Neural cell (in vitro differentiated cells): Measurements from ENCODE around the gene DDX25.
"Not testable (repeated sequence)": the region's sequence is repeated elsewhere in the genome, so short reads cannot be mapped to it uniquely, and the experiment has no call there.

Experiments used
- CTCF ChIP-seq: fragments of 450-650 bp; IDR thresholded peaks from 2 replicates; pipeline ENCODE4 v1.5.1; 2014; ENCODE audit warnings: antibody characterized with exemption, mild to moderate bottlenecking, moderate library complexity; ENCODE audit not compliant: poor library complexity, severe bottlenecking
- EP300 ChIP-seq: fragments of 450-650 bp; conservative IDR thresholded peaks from 2 replicates; pipeline ENCODE4 v1.6.1; 2014; ENCODE audit warnings: antibody characterized with exemption, mild to moderate bottlenecking, moderate library complexity; ENCODE audit not compliant: poor library complexity, severe bottlenecking
- EZH2 ChIP-seq: fragments of 200-600, 300-800 bp; shearing (Covaris generic), sonication (generic); IDR thresholded peaks from 2 replicates; pipeline ENCODE4 v1.6.1; 2014; ENCODE audit warnings: antibody characterized with exemption, low read length, borderline replicate concordance, mild to moderate bottlenecking; ENCODE audit not compliant: insufficient read depth, poor library complexity, severe bottlenecking
- MXI1 ChIP-seq: fragments of 450-650 bp; conservative IDR thresholded peaks from 2 replicates; pipeline ENCODE4 v1.6.1; 2014; ENCODE audit warnings: antibody characterized with exemption, mild to moderate bottlenecking; ENCODE audit not compliant: poor library complexity, severe bottlenecking
- POLR2AphosphoS5 ChIP-seq: IDR thresholded peaks from 2 replicates; pipeline ENCODE4 v1.6.1; 2012
- REST ChIP-seq: IDR thresholded peaks from 2 replicates; pipeline ENCODE4 v1.6.1; 2012; ENCODE audit warnings: borderline replicate concordance
- SMC3 ChIP-seq: fragments of 450-650 bp; conservative IDR thresholded peaks from 2 replicates; pipeline ENCODE4 v1.6.1; 2014; ENCODE audit warnings: antibody characterized with exemption, mild to moderate bottlenecking, moderate library complexity; ENCODE audit not compliant: poor library complexity
- TAF1 ChIP-seq: IDR thresholded peaks from 2 replicates; pipeline ENCODE4 v1.6.1; 2012; ENCODE audit warnings: low read depth

GRCh38 chr11:125857670-125858069, 46.6 kb upstream of the DDX25 start:
- TF ChIP-seq POLR2AphosphoS5, TAF1, CTCF, EP300, MXI1, SMC3, EZH2, REST: not testable (repeated sequence)
